Activated CD4-positive, alpha-beta T cell treated with anti-CD3 and anti-CD28 coated beads, Interleukin-2, Interleukin-4, amounts not matched to agents 100 ng/mL and 50 ng/mL, durations not matched to agents 16 hours and 8 hours (primary cell): ENCODE measurements around the gene ZNF311.

ENCODE experiments used
- DNase-seq: peaks from one replicate; pipeline ENCODE4 v3.0.0-alpha.2; 2020; ENCODE audit warnings: low spot score

The ZNF311 gene

DNA sequence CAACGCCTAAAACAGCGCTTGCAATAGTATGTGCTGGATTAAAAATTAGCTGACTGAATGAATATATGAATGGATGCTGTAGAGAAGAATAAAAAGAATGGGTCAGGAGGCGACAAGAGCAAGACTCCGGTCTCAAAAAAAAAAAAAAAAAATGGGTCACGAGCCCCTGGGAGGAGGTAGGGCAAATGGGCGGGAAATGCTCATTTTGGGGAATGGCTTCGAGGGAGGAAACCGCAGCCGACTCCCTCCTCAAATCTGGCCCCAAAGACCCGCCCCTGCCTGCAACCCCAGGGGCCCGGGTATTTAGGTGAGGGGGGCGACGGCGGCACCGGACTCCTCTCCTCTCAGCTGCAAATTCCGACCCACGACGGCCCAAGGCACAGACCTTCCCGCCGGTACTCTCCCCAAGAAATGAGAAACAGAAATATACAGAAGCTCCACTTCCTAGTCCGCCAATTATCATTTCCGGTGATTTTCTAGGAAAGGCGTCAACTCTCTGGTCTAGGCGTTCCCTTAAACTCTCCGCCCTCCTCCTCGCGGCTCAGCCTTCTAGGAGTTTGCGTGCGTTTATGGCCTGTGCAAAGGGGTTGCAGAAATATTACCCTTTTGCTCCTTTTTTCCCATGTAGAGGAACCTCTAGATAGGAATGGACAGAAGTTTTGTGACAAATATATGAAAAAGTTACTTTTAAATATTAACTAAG is at the start of gene ZNF311:
TSS of gene ZNF311 (minus strand) at position 133 of the 703 bp plus-strand sequence. CDS start 1,361 bp downstream, outside the sequence.
- DNase-seq = peak; percentile 56

DNA sequence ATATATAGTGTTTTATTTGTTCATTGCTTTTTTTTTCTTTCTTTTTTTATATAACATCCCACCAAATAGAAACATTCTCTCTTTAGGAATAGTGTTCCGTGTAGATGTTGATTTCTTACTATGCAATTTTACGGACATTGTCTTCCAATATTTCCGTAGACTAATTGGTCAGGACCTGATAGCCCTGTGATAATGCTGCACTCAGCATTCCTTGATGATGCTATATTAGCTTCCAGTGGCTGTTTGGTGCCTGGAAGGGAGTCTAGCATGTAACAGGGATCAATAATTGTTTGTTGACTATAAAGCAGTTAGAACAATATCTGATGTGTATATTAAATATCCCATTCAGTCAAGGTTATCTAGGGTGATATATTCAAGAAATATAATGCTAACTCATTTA is 46.6 kb upstream of the ZNF311 start:
- DNase-seq = no peak

GRCh38 chr6:29045075-29045474 is 40.0 kb upstream of the ZNF311 start, which contains the start of gene OR2W1:
Gene OR2W1 (minus strand): TSS chr6:29045175. CDS start chr6:29045175, 0 bp downstream.
- no peak for DNase-seq

GRCh38 chr6:29035951-29036350 is 30.8 kb upstream of the ZNF311 start:
- no peak for DNase-seq

- no peak for DNase-seq
Observed at GRCh38 chr6:29028821-29029220, 23.7 kb upstream of the ZNF311 start.

DNA sequence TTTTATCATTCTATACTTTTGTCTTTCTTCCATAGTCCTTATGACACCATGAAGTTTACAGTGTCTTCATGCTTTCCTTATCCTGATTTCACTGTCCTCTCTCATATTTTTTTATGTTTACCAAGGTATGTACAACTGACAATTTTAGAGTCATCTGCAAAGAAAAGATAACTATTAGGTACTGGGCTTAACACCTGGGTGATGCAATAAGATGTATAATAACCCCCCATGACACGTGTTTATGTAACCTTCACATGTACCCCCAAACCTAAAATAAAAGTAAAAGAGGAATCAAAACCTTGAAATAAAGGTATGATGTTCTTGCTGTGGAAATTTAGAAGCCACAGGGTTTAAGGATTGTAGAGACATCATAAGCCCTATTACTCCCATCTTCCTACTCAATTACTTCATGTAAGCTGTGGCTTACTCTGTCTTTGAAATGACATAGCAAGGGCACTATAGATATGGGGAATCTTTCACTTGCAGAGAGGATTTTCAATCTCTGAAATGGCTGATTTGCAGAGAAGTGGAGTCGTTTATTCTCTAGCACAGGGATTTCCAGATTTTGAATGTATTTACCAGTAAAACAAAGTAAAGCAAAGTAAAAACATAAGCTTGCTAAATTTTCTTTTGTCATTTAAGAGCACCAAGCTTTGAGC is 20.9 kb upstream of the ZNF311 start:
- no peak for DNase-seq

DNA sequence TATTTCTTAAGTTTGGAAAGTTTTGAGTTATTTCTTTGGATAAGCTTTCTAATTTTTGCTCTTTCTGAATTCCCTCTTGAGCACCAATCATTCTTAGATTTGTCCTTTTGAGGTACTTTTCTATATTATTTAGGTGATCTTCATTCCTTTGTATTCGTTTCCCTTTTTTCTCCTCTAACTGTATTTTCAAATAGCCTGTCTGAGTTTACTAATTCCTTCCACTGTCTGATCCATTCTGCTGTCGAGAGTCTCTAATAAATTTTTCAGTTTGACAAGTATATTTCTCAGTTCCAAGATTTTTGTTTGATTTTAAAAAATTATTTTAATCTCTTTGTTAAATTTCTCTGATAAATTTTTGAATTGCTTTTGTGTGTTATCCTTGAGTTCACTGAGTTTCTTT is 16.3 kb upstream of the ZNF311 start:
- DNase-seq = no peak

GRCh38 chr6:29019629-29020028 is 14.5 kb upstream of the ZNF311 start:
- no peak for DNase-seq

DNA sequence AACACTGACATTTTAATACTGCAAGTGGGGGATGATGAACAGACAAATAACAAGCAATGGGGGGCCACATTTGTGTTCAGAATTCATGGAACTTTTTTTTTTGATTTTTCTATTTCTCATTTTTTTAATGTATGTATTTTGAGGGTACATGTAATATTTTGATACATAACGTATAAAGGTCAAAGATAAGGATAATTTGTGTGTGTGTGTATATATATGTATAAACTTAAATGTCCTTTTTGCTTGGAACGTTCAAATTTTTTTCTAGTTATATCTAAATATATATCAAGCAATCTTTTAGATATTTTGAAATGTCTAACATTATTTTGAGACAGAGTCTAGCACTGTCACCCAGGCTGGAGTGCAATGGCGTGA is 12.3 kb upstream of the ZNF311 start:
- no peak for DNase-seq

DNA sequence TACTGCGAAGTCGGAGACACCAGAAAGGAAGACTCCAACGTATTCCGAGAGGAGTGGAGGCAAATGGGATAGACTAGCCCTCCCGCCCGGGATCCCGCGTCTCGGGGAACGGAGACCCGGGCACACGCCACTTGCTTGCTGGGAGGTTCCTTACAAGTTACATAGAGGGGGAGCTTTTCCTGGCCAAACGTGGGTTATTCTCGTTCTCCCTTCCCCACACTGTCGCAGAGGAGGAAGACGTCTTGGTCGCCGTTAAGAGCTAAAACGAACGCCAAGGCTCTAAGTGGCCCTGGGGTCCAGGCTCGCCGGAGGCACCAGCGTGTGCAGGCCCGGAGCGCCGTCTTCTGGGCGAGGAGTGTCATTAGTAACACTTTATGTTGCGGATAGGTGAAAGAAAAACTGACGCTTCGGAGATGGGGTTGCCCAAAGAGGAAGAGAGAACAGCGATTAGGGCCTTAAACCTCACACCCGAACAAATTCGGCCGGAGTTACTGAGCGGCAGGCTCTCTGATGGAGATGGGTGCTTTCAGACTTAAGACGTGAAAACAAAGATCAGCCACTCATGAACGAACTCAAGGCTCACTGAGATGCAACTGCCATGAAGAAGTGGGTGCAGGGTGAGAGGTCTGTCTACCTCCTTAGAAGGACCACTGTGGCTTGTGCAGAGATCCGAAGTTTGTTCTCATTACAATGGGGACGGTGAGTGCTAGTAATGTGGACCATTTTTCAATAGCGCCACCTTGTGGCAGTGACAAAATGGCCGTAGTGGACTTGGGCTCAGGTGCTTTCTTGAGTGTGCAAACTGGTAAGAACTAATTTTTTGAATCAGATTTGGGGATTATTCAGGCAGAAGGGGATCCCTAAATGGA is 11.7 kb upstream of the ZNF311 start:
- peak; percentile 90 for DNase-seq

- DNase-seq = no peak
Observed at GRCh38 chr6:29014729-29015608, 9.9 kb upstream of the ZNF311 start.

DNA sequence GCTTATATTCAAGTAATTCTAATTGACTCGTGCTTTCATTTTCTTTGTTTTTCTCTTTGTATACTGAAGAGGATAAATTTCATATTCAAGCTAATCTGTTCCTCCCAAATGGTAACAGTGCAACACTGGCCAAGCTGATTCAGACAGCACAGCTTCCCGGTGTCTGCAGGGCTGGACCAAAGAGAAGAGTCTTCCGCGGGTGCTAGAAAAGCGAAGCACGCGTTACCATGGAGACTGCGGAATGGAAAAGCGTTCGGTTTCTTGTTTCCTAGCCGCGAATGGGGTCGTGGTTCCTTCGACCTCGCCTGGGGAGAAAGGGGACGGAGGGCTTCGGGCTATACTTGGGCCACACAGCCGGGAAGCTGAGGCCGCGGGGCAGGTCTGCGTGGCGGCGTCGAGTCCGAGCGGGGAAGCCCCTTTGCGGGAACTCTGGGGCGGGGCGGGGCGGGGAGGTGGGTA is 6.2 kb upstream of the ZNF311 start:
- peak; percentile 48 for DNase-seq

GRCh38 chr6:29009358-29009757 is 4.2 kb upstream of the ZNF311 start:
- DNase-seq = no peak

DNA sequence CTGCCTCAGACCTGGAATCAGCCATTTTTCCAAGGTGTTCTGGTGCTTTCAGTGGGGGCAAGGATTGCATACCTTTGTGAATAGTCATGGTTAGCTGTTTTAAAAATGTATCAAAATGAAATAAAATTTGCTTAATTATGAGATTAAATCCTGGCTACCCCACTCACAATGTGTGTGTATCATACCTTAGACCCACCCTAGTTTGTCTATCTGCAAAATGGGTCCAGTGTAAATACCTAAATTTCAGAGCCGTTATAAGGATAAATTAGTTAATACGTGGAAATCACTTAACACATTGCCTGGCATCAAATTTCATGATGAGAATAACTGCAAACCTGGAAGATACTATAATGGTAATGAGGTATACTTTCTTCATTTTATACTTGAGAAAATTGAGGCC is 3.0 kb upstream of the ZNF311 start:
- DNase-seq = no peak

GRCh38 chr6:28996844-28997510 is 8.1 kb downstream of the ZNF311 start:
- DNase-seq = no peak

DNA sequence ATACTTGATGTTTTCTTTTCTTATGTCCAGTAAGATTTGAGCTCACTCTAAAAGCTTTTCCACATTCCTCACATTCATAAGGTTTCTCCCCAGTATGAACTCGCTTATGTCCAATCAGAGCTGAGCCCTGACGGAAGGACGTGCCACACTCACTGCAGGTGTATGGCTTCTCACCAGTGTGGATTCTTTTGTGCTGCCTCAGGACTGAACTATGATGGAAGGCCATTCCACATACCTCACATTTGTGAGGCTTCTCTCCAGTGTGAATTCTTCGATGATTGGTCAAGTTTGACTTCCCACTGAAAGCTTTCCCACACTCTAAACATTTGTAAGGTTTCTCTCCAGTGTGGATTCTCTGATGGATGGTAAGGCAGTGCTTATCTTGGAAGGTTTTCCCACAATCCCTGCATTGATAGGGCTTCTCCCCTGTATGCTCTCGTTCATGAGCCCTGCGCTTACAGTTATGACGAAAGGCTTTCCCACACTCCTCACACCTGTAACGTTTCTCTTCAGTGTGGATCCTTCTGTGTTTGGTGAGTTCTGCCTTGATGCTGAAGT is 9.9 kb downstream of the ZNF311 start:
- no peak for DNase-seq

- peak; percentile 78 for DNase-seq
Observed at GRCh38 chr6:28988536-28989311, 16.4 kb downstream of the ZNF311 start.

DNA sequence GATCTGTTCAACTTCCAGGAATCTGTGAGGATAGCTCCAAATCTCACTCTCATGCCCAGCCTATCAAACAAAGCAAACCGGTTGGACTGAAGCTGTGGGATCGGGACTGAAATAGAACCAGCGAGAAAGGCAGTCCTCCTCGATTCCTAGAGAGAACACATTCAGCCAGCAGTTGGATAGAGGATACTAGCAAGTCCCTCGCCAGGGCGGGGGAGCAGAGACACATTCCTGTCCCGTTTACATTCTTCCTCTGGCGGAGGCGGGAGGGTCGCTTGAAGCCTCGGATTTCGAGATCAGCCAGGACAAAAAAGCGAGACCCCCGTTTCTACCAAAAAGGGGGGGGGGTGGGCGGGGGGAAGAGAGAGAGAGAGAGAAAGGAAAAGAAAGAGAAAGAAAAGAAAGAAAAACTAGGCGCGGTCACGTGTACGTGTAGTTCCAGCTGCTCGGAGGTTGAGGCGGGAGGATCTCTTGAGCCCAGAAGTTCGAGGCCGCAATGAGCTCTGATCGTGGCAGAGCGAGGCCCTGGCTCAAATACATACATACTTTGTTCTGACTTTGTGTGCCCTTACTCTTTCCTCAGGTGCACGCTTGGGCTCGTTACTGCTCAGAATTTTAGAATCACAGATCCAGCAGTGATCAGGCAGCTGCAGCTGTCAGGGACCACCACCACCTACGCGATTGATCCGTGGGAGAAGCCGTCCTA is 19.5 kb downstream of the ZNF311 start:
- DNase-seq = peak; percentile 14

GRCh38 chr6:28983838-28984237 is 21.3 kb downstream of the ZNF311 start:
- no peak for DNase-seq
